CD1c-positive myeloid dendritic cell (primary cell): Measurements from ENCODE around the gene CAPS.

Experiments
- DNase-seq: peaks from one replicate; pipeline ENCODE4 v3.0.0-alpha.2; 2016; ENCODE audit errors: extremely low spot score

The CAPS gene

DNA sequence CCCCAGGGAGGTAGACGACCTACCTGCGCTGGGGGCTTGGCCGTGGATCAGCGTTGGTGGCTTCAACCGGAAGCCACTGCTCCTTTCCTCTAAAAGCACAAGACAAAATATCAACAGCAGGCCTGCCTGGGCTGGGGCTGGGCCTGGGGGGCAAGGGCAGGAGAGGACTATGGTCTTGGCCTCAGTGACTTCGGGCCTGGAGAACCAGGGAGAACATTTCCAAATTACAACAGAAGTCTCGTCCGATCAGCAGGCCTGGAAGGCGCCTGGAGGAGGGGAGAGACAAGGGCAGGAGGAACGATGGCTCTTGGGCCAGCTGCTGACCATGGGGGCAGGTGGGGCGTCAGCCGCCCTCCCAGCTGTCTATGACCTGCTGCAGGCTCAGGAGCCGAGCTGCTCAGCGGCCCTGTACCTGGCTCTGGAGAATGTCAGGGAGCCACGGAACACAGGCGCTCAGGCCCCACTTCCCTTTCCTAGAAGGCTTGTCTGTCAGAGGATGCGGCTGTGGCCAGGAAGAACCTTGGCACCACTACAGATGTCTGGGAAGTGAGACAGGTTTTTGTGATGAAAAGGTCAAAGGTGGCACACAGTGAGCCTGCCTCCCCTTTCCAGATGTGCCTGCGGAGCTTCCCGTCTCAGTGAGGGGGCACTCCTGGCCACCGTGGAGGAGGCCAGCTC is 19.5 kb downstream of the CAPS start:
- no peak for DNase-seq

DNA sequence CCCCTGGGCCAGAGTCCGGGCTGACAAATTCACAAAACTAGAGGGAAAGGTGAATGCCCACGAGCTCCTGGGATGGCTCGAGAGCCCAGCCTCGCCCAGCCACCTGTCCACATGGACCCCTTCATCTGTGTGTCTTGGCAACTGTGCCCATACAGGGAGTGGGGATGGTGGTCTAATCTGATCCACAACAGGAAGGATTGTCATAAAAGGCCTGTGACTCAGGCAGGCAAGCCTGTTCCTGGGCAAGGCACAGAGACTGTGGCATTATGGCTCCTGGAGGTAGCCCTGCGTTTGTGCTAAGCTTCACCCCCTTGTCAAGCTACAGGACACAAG is 20.0 kb downstream of the CAPS start:
- no peak for DNase-seq

DNA sequence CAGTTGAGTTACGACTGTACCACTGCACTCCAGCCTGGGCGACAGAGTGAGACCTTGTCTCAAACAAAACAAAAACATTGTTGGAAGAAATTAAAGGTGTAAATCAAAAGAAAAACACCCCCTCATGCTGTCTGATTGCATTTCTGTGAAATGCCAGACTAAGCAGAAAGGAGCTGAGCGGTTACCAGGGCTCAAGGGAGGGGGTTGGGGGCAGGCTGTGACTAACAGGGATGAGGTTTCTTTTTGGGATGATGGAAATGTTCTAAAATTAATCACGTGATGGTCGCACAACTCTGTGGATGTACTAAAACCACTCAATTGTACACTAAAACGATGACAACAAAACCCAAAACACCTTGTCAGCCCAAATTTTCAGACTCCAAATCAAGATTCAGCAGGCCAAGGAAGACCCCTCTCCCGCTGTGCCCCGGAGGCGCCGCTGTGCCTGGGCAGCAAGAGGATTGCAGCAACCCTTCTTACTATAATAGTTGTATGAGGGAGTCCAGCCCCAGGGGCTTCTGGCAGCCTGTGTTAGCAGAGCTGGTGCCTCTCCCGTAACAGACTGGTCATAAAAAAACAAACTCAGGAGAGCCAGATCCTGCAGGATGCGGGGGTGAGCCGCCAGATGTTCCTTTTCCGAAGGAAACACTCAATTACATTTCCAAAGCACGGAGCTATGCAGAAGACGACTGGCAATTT is 20.9 kb downstream of the CAPS start:
- DNase-seq = no peak

DNA sequence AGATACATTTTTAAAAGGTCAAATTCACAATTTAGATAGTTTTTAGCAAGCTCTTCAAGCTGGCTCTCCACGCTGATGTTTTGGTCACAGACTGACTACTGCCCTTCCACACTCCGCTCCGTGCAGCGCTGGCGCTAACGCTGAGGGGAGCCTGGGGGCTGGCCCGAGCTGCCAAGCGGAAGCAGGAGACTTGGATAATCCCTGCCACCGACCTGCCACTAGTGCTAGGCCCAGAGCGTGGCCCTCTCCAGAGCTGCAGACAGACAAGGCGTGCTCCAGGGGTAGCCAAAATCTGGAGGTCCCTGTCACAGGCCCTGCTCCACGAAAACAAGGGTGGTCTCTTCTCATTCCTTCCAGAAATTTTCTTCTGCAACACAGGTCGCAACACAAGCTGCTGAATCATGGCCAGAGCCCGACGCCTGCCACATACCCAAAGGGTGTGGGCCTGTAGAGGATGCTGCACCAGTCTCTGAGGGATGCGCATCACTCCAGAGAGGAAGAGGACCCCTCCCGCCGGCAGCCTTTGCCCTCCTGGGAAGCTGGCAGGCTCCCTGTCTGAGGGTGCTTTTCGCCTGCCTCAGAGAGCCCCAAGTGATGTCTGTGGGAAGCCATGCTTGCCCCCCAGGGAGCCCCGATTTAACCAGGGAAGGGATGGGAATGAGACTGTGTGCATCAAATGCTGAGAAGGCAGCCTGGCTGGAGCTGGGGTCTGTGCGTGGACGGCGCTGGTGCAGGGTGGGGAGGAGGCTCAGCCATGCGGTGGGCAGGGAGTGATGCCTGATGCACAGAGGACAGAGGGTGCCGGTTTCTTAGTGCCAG is 21.6 kb downstream of the CAPS start:
- DNase-seq = no peak

- DNase-seq = no peak
Measured at GRCh38 chr19:5936292-5936592, 22.2 kb downstream of the CAPS start.

DNA sequence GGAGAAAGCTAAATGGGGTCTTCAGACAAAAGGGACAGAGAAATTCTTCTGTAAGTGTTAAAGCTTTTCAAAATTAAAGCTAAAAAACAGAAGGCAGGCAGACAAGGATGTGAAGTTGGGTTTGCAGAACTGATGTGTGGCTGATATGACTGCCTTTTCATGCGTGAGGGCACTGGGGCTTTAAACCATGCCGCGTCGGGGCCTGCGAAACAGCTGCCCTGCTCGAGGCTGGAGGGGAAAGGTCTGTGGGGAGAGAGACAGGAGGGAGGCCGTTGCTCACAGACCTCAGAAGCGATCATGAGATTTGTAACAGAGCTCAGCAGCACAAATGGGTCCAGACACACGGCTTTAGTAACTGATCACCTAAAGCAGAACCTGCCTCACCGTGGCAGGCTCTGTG is 23.5 kb downstream of the CAPS start:
- no peak for DNase-seq

- DNase-seq = no peak
Measured at GRCh38 chr19:5940260-5941208, 26.5 kb downstream of the CAPS start.

DNA sequence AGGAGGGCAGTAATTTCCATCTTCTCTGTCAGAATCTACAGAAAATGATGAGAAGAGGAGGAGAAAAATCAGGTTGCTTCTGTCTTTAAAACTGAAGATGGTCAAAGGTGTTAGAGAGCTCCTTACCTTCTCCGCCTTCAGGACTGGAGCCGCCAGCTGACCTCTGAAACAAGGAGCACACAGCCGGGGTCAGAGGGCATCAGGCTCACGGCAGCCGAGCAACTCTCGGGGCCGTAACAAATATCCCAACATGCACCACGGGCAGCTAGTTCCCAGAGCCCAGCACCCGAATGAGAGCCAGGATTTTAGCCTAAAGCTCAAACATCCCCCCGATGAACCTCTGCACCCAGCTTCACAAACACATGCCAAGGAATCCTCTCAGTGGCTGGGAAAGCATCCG is 27.6 kb downstream of the CAPS start:
- no peak for DNase-seq

- DNase-seq = no peak
Measured at GRCh38 chr19:5943045-5943444, 29.0 kb downstream of the CAPS start.

DNA sequence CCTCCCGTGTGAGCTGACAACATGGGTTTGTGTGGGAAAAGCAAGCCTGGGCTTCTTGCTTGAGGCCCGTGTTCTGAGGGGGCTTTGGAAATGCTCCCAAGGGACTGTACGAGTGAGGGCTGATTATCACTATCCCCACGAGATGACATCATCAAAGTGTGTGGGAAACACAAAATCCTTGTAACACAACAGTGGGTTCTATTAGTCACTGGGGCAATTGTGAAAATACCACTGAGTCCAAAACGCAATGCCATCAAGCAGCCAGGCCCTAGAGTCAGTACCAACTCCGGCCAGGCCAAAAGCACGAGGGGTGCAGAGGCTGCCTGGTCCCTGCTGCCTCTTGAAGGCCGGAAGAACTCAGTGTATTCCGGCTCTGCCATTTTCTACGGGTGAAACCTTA is 29.6 kb downstream of the CAPS start:
- DNase-seq = no peak

GRCh38 chr19:5947435-5947834 is 33.4 kb downstream of the CAPS start:
- peak; percentile 86 for DNase-seq

- no peak for DNase-seq
Measured at GRCh38 chr19:5948752-5949564, 34.9 kb downstream of the CAPS start.

DNA sequence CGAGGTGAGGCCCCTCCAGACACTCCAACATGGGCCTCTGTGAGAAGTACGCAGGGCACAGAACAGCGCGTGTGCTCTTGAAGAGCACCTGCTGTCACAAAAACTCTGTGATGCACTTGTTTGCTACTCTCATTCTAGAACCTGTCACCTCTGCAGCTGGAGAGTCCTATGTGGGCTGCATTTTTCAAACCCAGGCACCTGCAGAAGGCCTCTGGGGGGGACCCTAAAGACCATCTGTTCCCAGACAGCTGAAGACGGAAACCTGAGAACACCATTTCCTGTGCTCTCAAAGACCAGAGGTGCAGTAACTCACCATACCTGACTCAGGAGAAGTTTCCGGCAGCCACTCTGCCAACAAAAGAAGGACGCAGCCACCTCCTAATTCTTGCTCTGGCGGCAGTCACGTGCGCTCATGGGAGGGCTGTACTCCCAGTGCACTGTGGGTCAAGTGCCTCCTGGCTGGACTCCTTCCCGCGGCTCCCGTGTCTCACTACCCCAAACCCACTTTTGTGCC is 35.8 kb downstream of the CAPS start:
- DNase-seq = no peak

DNA sequence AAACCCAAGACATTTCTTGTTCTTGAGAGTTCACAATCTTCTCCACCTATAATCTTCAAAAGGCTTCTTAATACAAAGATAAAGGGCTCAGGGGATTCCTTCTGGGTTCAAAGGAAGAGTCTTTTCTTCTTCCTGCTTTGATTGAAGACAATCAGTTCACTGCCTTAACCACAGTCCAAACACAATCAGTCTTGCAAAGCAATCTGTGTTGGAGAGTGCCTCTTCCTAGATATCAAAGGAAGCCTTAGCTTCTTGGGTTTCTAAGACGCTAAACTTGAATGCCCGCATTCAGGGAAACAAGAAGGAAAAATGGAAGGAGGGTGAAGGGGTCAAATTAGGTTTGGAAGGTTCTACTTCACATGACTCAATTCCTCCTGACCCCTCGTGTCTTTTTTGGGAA is 36.7 kb downstream of the CAPS start:
- DNase-seq = no peak

DNA sequence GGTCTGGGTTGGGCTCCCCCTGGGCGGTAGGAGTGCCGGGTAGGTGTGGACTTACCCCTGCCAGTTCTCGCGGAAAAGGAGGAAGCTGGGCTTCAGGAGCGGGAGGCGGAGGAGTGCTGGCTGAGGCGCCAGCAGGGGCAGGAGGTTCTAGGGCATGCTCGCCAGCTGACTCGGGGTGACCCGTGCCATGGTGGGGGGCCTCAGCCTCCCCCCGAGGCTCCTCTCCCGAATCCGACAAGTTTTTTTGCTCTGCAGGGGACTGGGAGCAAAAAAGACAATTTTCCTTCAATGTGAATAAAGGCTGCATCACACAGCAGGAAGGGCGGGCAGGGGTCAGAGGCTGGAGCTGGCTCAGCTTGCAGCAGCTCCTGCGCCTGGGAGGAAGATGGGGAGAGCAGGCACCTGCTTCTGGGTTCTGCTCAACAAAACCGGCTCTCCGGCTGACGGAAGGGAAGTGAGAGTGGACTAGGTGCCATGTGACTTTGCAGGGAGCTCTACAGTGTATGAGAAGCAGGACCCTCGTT is 37.3 kb downstream of the CAPS start:
- DNase-seq = peak; percentile 66

GRCh38 chr19:5952193-5953029 is 38.4 kb downstream of the CAPS start:
- DNase-seq = peak; percentile 5

DNA sequence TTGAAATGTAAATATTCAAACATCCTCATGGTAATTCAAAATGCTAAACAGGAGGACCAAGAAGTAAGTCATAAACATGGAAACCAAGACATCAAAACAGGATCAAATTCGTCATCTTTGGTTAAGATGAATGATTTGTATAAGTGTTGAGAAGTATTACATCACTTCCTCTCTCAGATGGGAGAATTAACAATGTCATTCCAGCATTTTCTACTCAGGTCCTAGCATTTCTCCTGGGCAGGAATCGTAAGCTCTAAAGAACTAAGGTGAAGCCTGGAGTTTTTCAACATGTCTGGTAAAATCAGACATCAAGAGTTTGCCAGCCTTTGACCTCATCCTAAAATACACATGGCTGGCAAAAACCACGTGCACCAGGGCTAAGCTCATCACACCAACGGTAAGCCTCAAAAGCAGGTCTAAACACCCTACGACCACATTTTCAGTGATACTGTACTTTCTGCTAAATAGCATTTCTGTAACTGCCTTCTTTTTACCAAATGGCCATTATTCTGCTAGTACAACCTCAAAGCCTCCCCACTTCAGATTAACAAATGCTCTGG is 39.1 kb downstream of the CAPS start:
- peak; percentile 43 for DNase-seq

GRCh38 chr19:5953680-5954213 is 39.7 kb downstream of the CAPS start:
- peak; percentile 24 for DNase-seq

GRCh38 chr19:5954293-5954692 is 40.2 kb downstream of the CAPS start:
- no peak for DNase-seq
